K562 (cell line): ENCODE data around the gene RNF223. TPM values are rescaled to one million over a fixed set of nuclear protein-coding genes. Genes with fewer than 3 reads are reported as not detected.

Experiments used
- ATAC-seq: fragments of 200-7000 bp; cut with Tn5 transposase; 3 replicates; pipeline ENCODE4 v1.9.1; 2020; ENCODE audit warnings: moderate library complexity
- BruUV-seq: library from RNA; stranded (reverse); fragments of 400-500 nt; replicated peaks from 2 replicates; lab custom pipeline; 2021; lab: Mats Ljungman, UMichigan
- CTCF ChIA-PET: fragments of 300-600 bp; formaldehyde crosslinking; extraction: SDS; loops from one replicate; lab custom pipeline; 2021; ENCODE audit warnings: low intra/inter-chr PET ratio; lab: Yijun Ruan, JAX
- POLR2A ChIA-PET: fragments of 300-600, 350-650 bp; sonication (Branson Sonifier 250); formaldehyde crosslinking; extraction: SDS; loops from one replicate; lab custom pipeline; 2021; ENCODE audit warnings: antibody characterized with exemption, inconsistent platforms; lab: Yijun Ruan, JAX
- DNase-seq, 4 experiments: peaks; one replicate each; pipeline versions ENCODE4 v3.0.0 to v3.0.0-alpha.2; 2011 to 2018; ENCODE audit warnings: low spot score in 3 of 4, mixed read lengths in 3 of 4; ENCODE audit errors: extremely low read depth in 1 of 4
- FAIRE-seq: peaks from 2 replicates; lab custom pipeline; 2011; peaks lifted over from hg19 to GRCh38; lab: Jason Lieb, UNC
- H2AFZ ChIP-seq: 2 replicates; pipeline ENCODE4 v1.6.0; 2011; ENCODE audit warnings: low read depth, low read length, control low read depth, inconsistent platforms
- H3K27ac ChIP-seq: fragments of 200-600 bp; 3 replicates; pipeline ENCODE4 v1.8.0; 2011; ENCODE audit warnings: low read depth, mild to moderate bottlenecking, control low read depth, inconsistent platforms, low read length, moderate library complexity, mixed read lengths; ENCODE audit errors: extremely low read depth
- H3K27me3 ChIP-seq, 2 experiments: fragments of 300-600 bp in 1 of 2; 2 replicates in 1 of 2; 3 replicates in 1 of 2; pipeline versions ENCODE4 v1.6.0 to v1.8.0; 2011; ENCODE audit warnings: inconsistent platforms in 2 of 2, low read length in 2 of 2, mild to moderate bottlenecking in 1 of 2, mixed read lengths in 1 of 2, moderate library complexity in 1 of 2; ENCODE audit not compliant: control insufficient read depth in 2 of 2, insufficient read depth in 2 of 2
- H3K36me3 ChIP-seq: fragments of 300-600 bp; 3 replicates; pipeline ENCODE4 v1.8.0; 2011; ENCODE audit warnings: mild to moderate bottlenecking, low read length, inconsistent platforms; ENCODE audit not compliant: control insufficient read depth, insufficient read depth
- H3K4me1 ChIP-seq, 2 experiments: fragments of 200-600 bp in 1 of 2; replicated peaks in 1 of 2; 2 replicates in 1 of 2; 3 replicates in 1 of 2; pipeline versions ENCODE4 v1.5.1 to v1.8.0; 2011; ENCODE audit warnings: inconsistent platforms in 2 of 2, low read length in 2 of 2, mild to moderate bottlenecking in 1 of 2, mixed read lengths in 1 of 2, moderate library complexity in 1 of 2; ENCODE audit not compliant: control insufficient read depth in 2 of 2, insufficient read depth in 2 of 2
- H3K4me2 ChIP-seq: 2 replicates; pipeline ENCODE4 v1.6.1; 2011; ENCODE audit warnings: low read length, control low read depth, inconsistent platforms, mixed read lengths; ENCODE audit not compliant: insufficient read depth
- H3K4me3 ChIP-seq: fragments of 200-600 bp; sonication (generic), shearing (Covaris generic); 2 replicates; pipeline ENCODE4 v1.5.1; 2016; ENCODE audit warnings: control low read depth, inconsistent platforms
- H3K79me2 ChIP-seq: fragments of 200-600 bp; 3 replicates; pipeline ENCODE4 v1.8.0; 2011; ENCODE audit warnings: low read length, inconsistent platforms; ENCODE audit not compliant: control insufficient read depth, insufficient read depth
- H3K9ac ChIP-seq, 2 experiments: 2 replicates each; pipeline versions ENCODE4 v1.6.0 to v1.6.1; 2011; ENCODE audit warnings: low read depth in 2 of 2, low read length in 2 of 2, control low read depth in 1 of 2, inconsistent platforms in 1 of 2, mild to moderate bottlenecking in 1 of 2, mixed read lengths in 1 of 2; ENCODE audit not compliant: insufficient read depth in 1 of 2
- H3K9me1 ChIP-seq: one replicate; pipeline ENCODE4 v1.6.0; 2011; ENCODE audit warnings: inconsistent platforms, mild to moderate bottlenecking, low read length, moderate library complexity; ENCODE audit not compliant: control insufficient read depth, insufficient read depth
- H3K9me3 ChIP-seq: replicated peaks from 2 replicates; pipeline ENCODE4 v1.5.1; 2011; ENCODE audit warnings: low read depth, low read length, inconsistent platforms; ENCODE audit not compliant: control insufficient read depth, insufficient read depth
- H4K20me1 ChIP-seq: replicated peaks from 2 replicates; pipeline ENCODE4 v1.6.1; 2011; ENCODE audit warnings: low read length, inconsistent platforms, mixed read lengths; ENCODE audit not compliant: control insufficient read depth, insufficient read depth
- ATF2 ChIP-seq: sonication (generic); formaldehyde crosslinking; IDR thresholded peaks from 2 replicates; pipeline ENCODE4 v1.8.1; 2022; ENCODE audit warnings: missing genetic modification reagents
- ATF7 ChIP-seq: fragments of 450-650 bp; IDR thresholded peaks from 2 replicates; pipeline ENCODE4 v1.7.1; 2014; ENCODE audit warnings: mild to moderate bottlenecking, moderate library complexity
- FOXO4 ChIP-seq: fragments of 450-650 bp; formaldehyde crosslinking; IDR thresholded peaks from 2 replicates; pipeline ENCODE4 v1.4.0; 2020; ENCODE audit warnings: mild to moderate bottlenecking, moderate library complexity
- IRF1 ChIP-seq: sonication (generic); formaldehyde crosslinking; IDR thresholded peaks from 2 replicates; pipeline ENCODE4 v1.8.0; 2022; ENCODE audit warnings: missing genetic modification reagents, mild to moderate bottlenecking, borderline replicate concordance
- KLF1 ChIP-seq: fragments of 450-650 bp; IDR thresholded peaks from 2 replicates; pipeline ENCODE4 v1.6.1; 2016; ENCODE audit warnings: missing genetic modification characterization, missing compliant biosample characterization
- PKNOX1 ChIP-seq: fragments of 450-650 bp; IDR thresholded peaks from 2 replicates; pipeline ENCODE4 v1.6.1; 2016
- PRMT5 ChIP-seq: sonication (generic); formaldehyde crosslinking; IDR thresholded peaks from 2 replicates; pipeline ENCODE4 v1.5.0; 2020; ENCODE audit warnings: missing genetic modification reagents
- SAFB2 ChIP-seq: fragments of 200-400 bp; formaldehyde crosslinking; IDR thresholded peaks from 2 replicates; pipeline ENCODE4 v1.6.1; 2018; ENCODE audit warnings: borderline replicate concordance, low read length, low read depth, moderate library complexity; ENCODE audit not compliant: severe bottlenecking
- SOX6 ChIP-seq: fragments of 450-650 bp; IDR thresholded peaks from 2 replicates; pipeline ENCODE4 v1.6.1; 2014; ENCODE audit warnings: mild to moderate bottlenecking
- SP2 ChIP-seq: IDR thresholded peaks from 2 replicates; pipeline ENCODE4 v1.6.1; 2011; ENCODE audit warnings: mild to moderate bottlenecking, low read depth, low read length, moderate library complexity; ENCODE audit not compliant: poor library complexity, severe bottlenecking; ENCODE audit errors: extremely low read depth
- ZC3H11A ChIP-seq: IDR thresholded peaks from 2 replicates; pipeline ENCODE4 v1.6.1; 2012; ENCODE audit warnings: low read depth, low read length, improper control_type of control experiment
- WGBS: fragments of 100-300 bp; shearing (Covaris generic); methylation state at CpG from one replicate; pipeline ENCODE4 v1.1.6; 2016; ENCODE audit warnings: low coverage, mixed read lengths; ENCODE audit not compliant: insufficient coverage; ENCODE audit errors: missing lambda C conversion rate; 5-methylcytosine and 5-hydroxymethylcytosine counted together
- in situ Hi-C: fragments of 300-500 bp; cut with MboI; formaldehyde crosslinking; loops from 4 replicates; pipeline ENCODE4 v1.15.0; 2018; ENCODE audit warnings: inconsistent platforms, mixed read lengths
- intact Hi-C: fragments of 100-400 bp; cut with micrococcal nuclease; formaldehyde crosslinking; loops from 2 replicates; pipeline ENCODE4 v1.14.2; 2022
- polyA plus RNA-seq, 8 experiments: library from polyadenylated mRNA; depleted of rRNA in 4 of 8; stranded (reverse) in 5 of 8; unstranded in 3 of 8; fragments of >200 nt; fragmentation: Nextera tagmentation in 2 of 8; fragmentation: Illumina TruSeq in 1 of 8; extraction: Ambion mirVana in 2 of 8; extraction: Trizol in 1 of 8; gene quantifications; 2 replicates each; pipeline versions ENCODE4 v1.2.1 to v1.2.3, GENCODE V29; 2011 to 2014; ENCODE audit warnings: inconsistent platforms in 1 of 8, missing spikeins in 1 of 8
- total RNA-seq, 7 experiments: library from RNA; depleted of rRNA in 6 of 7; stranded (reverse); fragments of >200 nt in 6 of 7; fragmentation: Illumina TruSeq in 2 of 7; extraction: Trizol in 2 of 7; gene quantifications; 2 replicates each; pipeline versions ENCODE4 v1.2.1 to v1.2.3, GENCODE V29; 2011 to 2021; ENCODE audit warnings: low replicate concordance in 1 of 7
- TF ChIP-seq, protein P1 (sequence below): fragments of 450-650 bp; IDR thresholded peaks from 2 replicates; pipeline ENCODE4 v1.6.1; 2018; ENCODE audit warnings: mild to moderate bottlenecking, low read depth; ENCODE audit not compliant: partially characterized antibody

RNF223 gene
- total and polyA plus RNA-seq, 9 of the 15 experiments (the other 6 are each of a cell fraction or from before 2014, with no cell fraction given), result 0.04 to 0.32 TPM; not detected in 7

DNA sequence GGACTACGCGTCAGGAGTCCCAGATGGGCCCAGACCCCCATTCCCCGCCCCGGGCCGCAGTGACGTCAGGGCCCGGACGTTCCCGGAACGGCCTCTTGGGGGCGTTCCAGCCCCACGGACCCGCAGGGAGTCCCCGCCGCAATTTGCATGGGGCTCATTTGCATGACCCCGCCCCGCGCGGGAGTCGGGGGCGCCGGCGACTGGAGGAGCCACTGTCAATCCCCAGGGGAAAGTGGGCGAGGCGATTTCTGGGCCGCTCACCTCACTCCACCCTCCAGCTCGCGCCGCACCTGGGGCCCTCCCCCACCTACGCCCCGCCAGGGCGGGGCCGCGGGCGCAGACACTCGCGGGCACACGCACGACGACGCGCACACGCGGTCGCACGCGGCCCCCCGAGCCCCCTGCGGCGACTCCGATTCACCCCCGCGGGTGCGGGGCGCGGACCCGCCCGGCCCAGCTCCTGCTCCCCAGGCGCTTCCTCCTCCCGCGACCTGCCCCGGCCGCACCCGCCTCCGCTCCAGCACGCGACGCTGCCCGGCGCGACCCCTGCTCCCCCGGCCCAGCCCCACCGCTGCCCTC lies 41.0 kb downstream of the RNF223 start:
- H2AFZ ChIP-seq, result no peak overlapping the region
- peak overlapping the region; percentile 52; the same call in 1 of the 3 replicates for H3K27ac ChIP-seq
- H3K9ac ChIP-seq, result peak overlapping the region; percentile 46 to 86; a peak in 3 of 4 replicates
- no peaks in the 10 kb centered on the region for H3K9me1 ChIP-seq
- WGBS, result 17% methylated on average over 29 of the region's 73 CpGs
- H3K4me1 ChIP-seq, result peaks cover 0 to 65% of the 10 kb centered on the region in 2 experiments; a peak in 3 of 5 replicates
- peaks cover 13% of the 10 kb centered on the region; the same call in 1 of the 3 replicates for H3K36me3 ChIP-seq
- ATAC-seq (peak; percentile 99), FAIRE-seq (peak; percentile 86), DNase-seq (peak; percentile 90 to 96 (median 92))
- no peaks in the 10 kb centered on the region; the same call in 2 of the 3 replicates for H3K79me2 ChIP-seq
- no TSS peak for BruUV-seq
- no peaks in the 10 kb centered on the region for H3K9me3 ChIP-seq
- in situ Hi-C loops (no loop called here), intact Hi-C loops (loop anchor here (1.0 kb wide), 2 partner anchors 29 to 83 kb away; partner anchors contain the start of gene C1orf159)
- POLR2A ChIA-PET, result interaction anchor here (0.6 to 1.2 kb wide), 3 partner anchors 9 to 80 kb away, joined by 3 to 4 read pairs (median 4); no protein-coding TSS in a partner anchor
- H3K27me3 ChIP-seq, result no peaks in the 10 kb centered on the region
- H4K20me1 ChIP-seq, result peaks cover 16% of the 10 kb centered on the region; the same call in 1 of the 2 replicates
- peak overlapping the region; percentile 35 for H3K4me3 ChIP-seq
- CTCF ChIA-PET, result interaction anchor here (0.9 to 1.3 kb wide), 3 partner anchors 14 to 259 kb away, joined by 4 to 6 read pairs (median 4); no protein-coding TSS in a partner anchor
- H3K4me2 ChIP-seq, result peak overlapping the region; percentile 37; the same call in 1 of the 2 replicates
- TF ChIP-seq FOXO4 (CRISPR knock-in tag) (no peak), ATF7 (peak; percentile 95), ATF2 (CRISPR knock-in tag) (peak; percentile 51; the same call in 1 of the 2 replicates), PKNOX1 (peak; percentile 98), PRMT5 (CRISPR knock-in tag) (0 out of 2 replicates have a peak, but pooled peaks have one; percentile 30), KLF1 (tag) (peak; percentile 33; the same call in 1 of the 2 replicates), IRF1 (no peak), ZC3H11A (no peak), SAFB2 (no peak), SOX6 (0 out of 2 replicates have a peak, but pooled peaks have one; percentile 16), SP2 (peak; percentile 61)
- TF ChIP-seq, protein P1, sequence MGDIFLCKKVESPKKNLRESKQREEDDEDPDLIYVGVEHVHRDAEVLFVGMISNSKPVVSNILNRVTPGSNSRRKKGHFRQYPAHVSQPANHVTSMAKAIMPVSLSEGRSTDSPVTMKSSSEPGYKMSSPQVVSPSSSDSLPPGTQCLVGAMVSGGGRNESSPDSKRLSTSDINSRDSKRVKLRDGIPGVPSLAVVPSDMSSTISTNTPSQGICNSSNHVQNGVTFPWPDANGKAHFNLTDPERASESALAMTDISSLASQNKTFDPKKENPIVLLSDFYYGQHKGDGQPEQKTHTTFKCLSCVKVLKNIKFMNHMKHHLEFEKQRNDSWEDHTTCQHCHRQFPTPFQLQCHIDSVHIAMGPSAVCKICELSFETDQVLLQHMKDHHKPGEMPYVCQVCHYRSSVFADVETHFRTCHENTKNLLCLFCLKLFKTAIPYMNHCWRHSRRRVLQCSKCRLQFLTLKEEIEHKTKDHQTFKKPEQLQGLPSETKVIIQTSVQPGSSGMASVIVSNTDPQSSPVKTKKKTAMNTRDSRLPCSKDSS, result no peak
